ENCODE results near the gene GUCA2A. TPM values are rescaled to one million over a fixed set of nuclear protein-coding genes. Genes with fewer than 3 reads are reported as not detected.

GUCA2A gene
- total and polyA plus RNA-seq, 8 donors: 1.8 to 3.1 TPM; not detected in 6

- Histone ChIP-seq H3K9me3 (no peaks in the 10 kb centered on the region), H3K4me1 (peaks cover 0 to 15% (median 12%) of the 10 kb centered on the region in 4 donors), H3K4me3 (no peak within 1 kb of the TSS), H3K27ac (peak within 1 kb of the TSS in 2 of 5 donors; percentile 35 to 38), H3K36me3 (no peaks in the 10 kb centered on the region), H3K27me3 (peaks cover 0 to 13% (median 0%) of the 10 kb centered on the region in 3 donors)
- TF ChIP-seq EP300 (IDR thresholded peaks at IDR 0.05) (no peak), POLR2AphosphoS5 (IDR thresholded peaks at IDR 0.05) (no peak), POLR2A (IDR thresholded peaks at IDR 0.05) (no peak), CTCF (IDR thresholded peaks at IDR 0.05) (no peak)
- intact Hi-C loops (cut with DNase I; ENCODE audit: low total_unique reads): no loop called here
- no peak for DNase-seq
- 64 to 87% (median 69%) methylated on average over 5 to 12 of the region's 12 CpGs for WGBS, 5 donors
Measured at GRCh38 chr1:42152907-42153600, 11.5 kb downstream of the GUCA2A start, which contains the start of gene GUCA2B. GUCA2B (plus strand) TSS chr1:42153410; CDS start chr1:42153451, 41 bp downstream.

- Histone ChIP-seq H3K27ac (peak overlapping the region in 2 of 5 donors; percentile 35 to 38), H3K4me1 (peaks cover 0 to 15% (median 12%) of the 10 kb centered on the region in 4 donors), H3K9me3 (no peaks in the 10 kb centered on the region), H3K36me3 (no peaks in the 10 kb centered on the region), H3K4me3 (no peak overlapping the region), H3K27me3 (peaks cover 0 to 21% (median 0%) of the 10 kb centered on the region in 3 donors)
- intact Hi-C loops (cut with DNase I; ENCODE audit: low total_unique reads): no loop called here
- TF ChIP-seq POLR2A (IDR thresholded peaks at IDR 0.05): no peak
- peak in 2 of 3 donors; percentile 50 to 54 for TF ChIP-seq POLR2AphosphoS5 (IDR thresholded peaks at IDR 0.05)
- no peak for TF ChIP-seq EP300 (IDR thresholded peaks at IDR 0.05)
- peak in 1 of 2 donors; percentile 79 for DNase-seq
- 33 to 58% (median 37%) methylated on average over 2 to 3 of the region's 3 CpGs for WGBS, 5 donors
Measured at GRCh38 chr1:42152119-42152518, 12.4 kb downstream of the GUCA2A start.

GRCh38 chr1:42150651-42151050 is 13.9 kb downstream of the GUCA2A start:
- no peak overlapping the region for H3K4me3 ChIP-seq
- no peak overlapping the region for H3K27ac ChIP-seq
- DNase-seq: no peak
- peaks cover 5 to 15% (median 12%) of the 10 kb centered on the region in 4 donors for H3K4me1 ChIP-seq
- 82 to 88% (median 86%) methylated on average over 5 of the region's 5 CpGs for WGBS, 5 donors
- H3K27me3 ChIP-seq: peaks cover 0 to 35% (median 11%) of the 10 kb centered on the region in 3 donors
- TF ChIP-seq EP300 (IDR thresholded peaks at IDR 0.05) (no peak), CTCF (IDR thresholded peaks at IDR 0.05) (no peak), POLR2AphosphoS5 (IDR thresholded peaks at IDR 0.05) (no peak), POLR2A (IDR thresholded peaks at IDR 0.05) (no peak)
- H3K36me3 ChIP-seq: no peaks in the 10 kb centered on the region
- intact Hi-C loops (cut with DNase I; ENCODE audit: low total_unique reads): no loop called here
- no peaks in the 10 kb centered on the region for H3K9me3 ChIP-seq

- H3K4me3 ChIP-seq: no peak overlapping the region
- H3K36me3 ChIP-seq: no peaks in the 10 kb centered on the region
- peaks cover 0 to 60% (median 23%) of the 10 kb centered on the region in 3 donors for H3K27me3 ChIP-seq
- WGBS, 5 donors: 61 to 75% (median 70%) methylated on average over 1 of the region's 1 CpG
- no peaks in the 10 kb centered on the region for H3K9me3 ChIP-seq
- TF ChIP-seq CTCF (IDR thresholded peaks at IDR 0.05): no peak
- TF ChIP-seq EP300 (IDR thresholded peaks at IDR 0.05): no peak
- no peak for TF ChIP-seq POLR2AphosphoS5 (IDR thresholded peaks at IDR 0.05)
- no peak for TF ChIP-seq POLR2A (IDR thresholded peaks at IDR 0.05)
- peaks cover 5 to 11% (median 10%) of the 10 kb centered on the region in 4 donors for H3K4me1 ChIP-seq
- no peak for DNase-seq
- intact Hi-C loops (cut with DNase I; ENCODE audit: low total_unique reads): loop anchor here (10.0 kb wide), 1 partner anchor 597 kb away; the partner anchor contains the start of gene CLDN19
- no peak overlapping the region for H3K27ac ChIP-seq
Measured at GRCh38 chr1:42148166-42148565, 16.4 kb downstream of the GUCA2A start.
